NCI-H345 treated with DMSO at 0.1 percent for 48 hours (cell line): ENCODE measurements around the gene CLMP.
A peak's percentile ranks its signal among the peaks of the same experiment; 100 is the strongest.
"Not testable (repeated sequence)": the region's sequence is repeated elsewhere in the genome, so short reads cannot be mapped to it uniquely, and the experiment has no call there.

Experiments used
- DNase-seq: peaks from one replicate; lab custom pipeline; 2025; ENCODE audit not compliant: unreplicated experiment; lab: John Stamatoyannopoulos, UW

Gene CLMP

GRCh38 chr11:123137431-123138224, 57.4 kb downstream of the CLMP start:
- no peak for DNase-seq

GRCh38 chr11:123135863-123136446, 59.1 kb downstream of the CLMP start:
- DNase-seq: no peak

- no peak for DNase-seq
Measured at GRCh38 chr11:123132881-123133280, 62.2 kb downstream of the CLMP start.

- not testable (repeated sequence) for DNase-seq
Measured at GRCh38 chr11:123132034-123132766, 62.8 kb downstream of the CLMP start.

- DNase-seq: no peak
Measured at GRCh38 chr11:123129920-123130319, 65.1 kb downstream of the CLMP start.

- DNase-seq: no peak
Measured at GRCh38 chr11:123125169-123125568, 69.9 kb downstream of the CLMP start.

GRCh38 chr11:123122852-123123251, 72.2 kb downstream of the CLMP start:
- no peak for DNase-seq

- DNase-seq: no peak
Measured at GRCh38 chr11:123122341-123122740, 72.7 kb downstream of the CLMP start.

- DNase-seq: no peak
Measured at GRCh38 chr11:123116486-123116885, 78.6 kb downstream of the CLMP start.

GRCh38 chr11:123111465-123111864, 83.6 kb downstream of the CLMP start:
- DNase-seq: peak; percentile 63

GRCh38 chr11:123110397-123110796, 84.7 kb downstream of the CLMP start:
- no peak for DNase-seq

GRCh38 chr11:123107945-123108495, 87.0 kb downstream of the CLMP start:
- DNase-seq: no peak

- DNase-seq: no peak
Measured at GRCh38 chr11:123104697-123105096, 90.4 kb downstream of the CLMP start.

- DNase-seq: peak; percentile 74
Measured at GRCh38 chr11:123103326-123103980, 91.6 kb downstream of the CLMP start.

- DNase-seq: no peak
Measured at GRCh38 chr11:123100379-123101085, 94.5 kb downstream of the CLMP start.

GRCh38 chr11:123098990-123099389, 96.1 kb downstream of the CLMP start:
- DNase-seq: no peak

GRCh38 chr11:123093739-123094138, 101.3 kb downstream of the CLMP start:
- DNase-seq: no peak

GRCh38 chr11:123091506-123091905, 103.5 kb downstream of the CLMP start:
- DNase-seq: no peak

- DNase-seq: not testable (repeated sequence)
Measured at GRCh38 chr11:123090168-123090567, 104.9 kb downstream of the CLMP start.

GRCh38 chr11:123088896-123089295, 106.2 kb downstream of the CLMP start:
- not testable (repeated sequence) for DNase-seq
